Skeletal muscle satellite cell (primary cell): ENCODE measurements around the gene ARHGEF16.

Experiments used
- H3K27me3 ChIP-seq: 2 replicates; pipeline ENCODE4 v1.7.0; 2013; ENCODE audit warnings: low read length; ENCODE audit not compliant: control insufficient read depth, insufficient read depth
- H3K36me3 ChIP-seq: 2 replicates; pipeline ENCODE4 v1.7.0; 2013; ENCODE audit warnings: mild to moderate bottlenecking, control low read depth, low read length; ENCODE audit not compliant: insufficient read depth
- H3K4me1 ChIP-seq: 2 replicates; pipeline ENCODE4 v1.7.0; 2013; ENCODE audit warnings: low read length; ENCODE audit not compliant: control insufficient read depth, insufficient read depth
- H3K4me2 ChIP-seq: 2 replicates; pipeline ENCODE4 v1.7.0; 2013; ENCODE audit warnings: mild to moderate bottlenecking, low read length
- H3K4me3 ChIP-seq: 2 replicates; pipeline ENCODE4 v1.7.0; 2013; ENCODE audit warnings: low read length
- H3K9ac ChIP-seq: 2 replicates; pipeline ENCODE4 v1.7.0; 2013; ENCODE audit warnings: mild to moderate bottlenecking, low read depth, low read length, moderate library complexity
- H3K9me3 ChIP-seq: replicated peaks from 2 replicates; pipeline ENCODE4 v1.7.0; 2013; ENCODE audit warnings: mild to moderate bottlenecking, control low read depth, low read length

The ARHGEF16 gene

DNA sequence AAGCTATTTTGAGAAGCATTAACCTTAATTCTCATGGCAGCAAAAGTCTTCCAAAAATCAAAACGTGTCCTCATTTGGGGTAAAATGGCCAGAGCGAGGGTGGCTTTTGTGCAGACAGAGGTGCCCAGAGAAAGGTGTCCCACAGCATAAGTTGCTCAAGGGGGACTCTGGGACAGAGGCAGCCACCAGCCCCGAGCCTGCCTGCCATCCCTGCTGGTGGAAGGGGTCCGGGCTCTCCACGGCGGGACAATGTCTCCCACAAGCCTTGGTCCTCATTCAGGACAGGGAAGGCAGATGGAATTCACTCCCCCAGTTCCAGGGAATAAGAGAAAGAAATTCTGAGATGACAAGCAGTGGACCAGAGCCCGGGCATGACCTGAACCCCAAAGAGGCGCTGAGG is 12.6 kb upstream of the ARHGEF16 start:
- peaks cover 47% of the 10 kb centered on the region for H3K27me3 ChIP-seq
- H3K36me3 ChIP-seq: no peaks in the 10 kb centered on the region
- H3K4me3 ChIP-seq: no peak overlapping the region
- H3K4me2 ChIP-seq: no peak overlapping the region
- no peak overlapping the region for H3K9ac ChIP-seq
- H3K4me1 ChIP-seq: no peaks in the 10 kb centered on the region
- H3K9me3 ChIP-seq: no peaks in the 10 kb centered on the region

DNA sequence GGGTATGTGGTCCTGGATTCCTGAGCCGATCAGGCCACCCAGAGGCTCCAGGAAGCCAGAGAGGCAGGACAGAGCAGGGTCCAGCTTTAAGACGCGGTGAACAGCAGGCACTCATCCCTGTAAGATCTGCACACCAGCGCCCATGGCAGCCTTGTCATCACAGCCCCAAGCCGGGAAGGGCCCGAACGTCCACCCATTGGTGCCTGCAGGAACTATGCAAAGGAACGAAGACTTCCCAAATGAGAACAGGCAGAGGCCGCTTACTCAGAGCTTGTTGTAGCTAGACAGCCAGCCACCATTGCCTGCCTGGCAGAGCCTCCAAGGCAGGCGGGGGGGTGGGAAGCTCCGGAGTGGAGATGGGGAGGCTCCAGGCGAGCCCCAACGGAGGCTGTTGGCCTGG is 12.1 kb upstream of the ARHGEF16 start:
- no peak overlapping the region for H3K9ac ChIP-seq
- H3K36me3 ChIP-seq: no peaks in the 10 kb centered on the region
- H3K4me3 ChIP-seq: no peak overlapping the region

DNA sequence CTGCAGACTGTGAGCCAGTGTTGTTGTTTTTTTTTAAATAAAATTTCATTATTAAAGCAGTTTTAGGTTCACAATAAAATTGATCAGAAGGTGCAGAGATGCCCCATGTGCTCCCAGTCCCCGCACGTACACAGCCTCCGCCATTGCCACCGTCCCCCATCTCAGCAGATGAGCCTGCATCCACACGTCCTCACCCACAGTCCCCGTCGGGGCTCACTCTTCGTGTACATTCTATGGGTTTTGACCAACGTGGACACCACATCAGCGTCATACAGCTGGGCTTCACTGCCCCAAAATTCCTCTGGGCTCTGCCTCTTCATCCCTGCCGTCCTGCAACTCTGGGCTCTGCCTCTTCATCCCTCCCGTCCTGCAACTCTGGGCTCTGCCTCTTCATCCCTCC is 11.6 kb upstream of the ARHGEF16 start:
- Histone ChIP-seq H3K4me2 (no peak overlapping the region), H3K27me3 (peaks cover 48% of the 10 kb centered on the region)

More for the DNA sequence above, 12.1 kb upstream of the ARHGEF16 start:
- H3K4me2 ChIP-seq: no peak overlapping the region
- no peaks in the 10 kb centered on the region for H3K4me1 ChIP-seq
- no peaks in the 10 kb centered on the region for H3K9me3 ChIP-seq
- H3K27me3 ChIP-seq: peaks cover 44% of the 10 kb centered on the region

DNA sequence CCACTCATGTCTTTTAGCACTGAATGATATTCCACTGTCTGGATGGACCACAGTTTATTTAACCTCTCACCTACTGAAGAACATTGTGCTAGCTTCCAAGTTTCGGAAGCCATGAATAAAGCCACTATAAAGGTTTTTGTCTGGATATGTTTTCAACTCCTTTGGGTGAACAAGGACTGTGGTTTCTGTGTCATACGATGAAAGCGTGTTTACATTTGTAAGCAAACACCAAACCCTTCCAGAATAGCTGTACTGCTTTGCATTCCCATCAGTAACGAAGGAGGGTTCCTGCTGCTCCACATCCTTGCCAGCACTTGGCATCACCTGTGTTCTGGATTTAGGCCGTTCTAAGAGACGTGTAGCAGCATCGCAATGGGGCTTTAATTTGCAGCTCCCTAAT is 10.7 kb upstream of the ARHGEF16 start:
- no peak overlapping the region for H3K4me3 ChIP-seq
- peaks cover 42% of the 10 kb centered on the region for H3K27me3 ChIP-seq

More for the DNA sequence above, 11.6 kb upstream of the ARHGEF16 start:
- no peaks in the 10 kb centered on the region for H3K4me1 ChIP-seq
- no peaks in the 10 kb centered on the region for H3K36me3 ChIP-seq
- no peak overlapping the region for H3K9ac ChIP-seq
- no peak overlapping the region for H3K4me3 ChIP-seq
- H3K9me3 ChIP-seq: no peaks in the 10 kb centered on the region

DNA sequence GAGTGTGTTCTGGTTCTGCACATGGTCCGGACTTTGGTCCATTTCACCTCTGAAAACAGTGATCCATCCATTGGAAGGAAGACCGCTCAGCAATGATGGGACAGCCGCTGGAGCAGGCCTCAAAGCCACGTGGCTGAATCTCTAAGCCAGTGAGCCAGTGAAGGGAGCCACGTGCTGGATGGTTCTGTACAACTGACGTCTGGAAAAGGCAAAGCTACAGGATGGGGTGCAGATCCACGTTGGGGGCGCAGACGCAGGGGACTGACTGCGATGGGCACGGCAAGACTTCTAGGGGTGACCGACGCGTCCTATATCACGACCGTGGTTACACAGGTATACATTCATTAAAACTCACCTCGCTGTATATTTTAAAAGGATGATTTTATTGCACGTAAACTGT is 10.2 kb upstream of the ARHGEF16 start:
- Histone ChIP-seq H3K9me3 (no peaks in the 10 kb centered on the region), H3K4me1 (no peaks in the 10 kb centered on the region), H3K4me3 (no peak overlapping the region), H3K4me2 (no peak overlapping the region), H3K27me3 (peaks cover 41% of the 10 kb centered on the region), H3K9ac (no peak overlapping the region), H3K36me3 (no peaks in the 10 kb centered on the region)

More for the DNA sequence above, 10.7 kb upstream of the ARHGEF16 start:
- Histone ChIP-seq H3K4me2 (no peak overlapping the region), H3K4me1 (no peaks in the 10 kb centered on the region), H3K9me3 (no peaks in the 10 kb centered on the region), H3K36me3 (no peaks in the 10 kb centered on the region), H3K9ac (no peak overlapping the region)

DNA sequence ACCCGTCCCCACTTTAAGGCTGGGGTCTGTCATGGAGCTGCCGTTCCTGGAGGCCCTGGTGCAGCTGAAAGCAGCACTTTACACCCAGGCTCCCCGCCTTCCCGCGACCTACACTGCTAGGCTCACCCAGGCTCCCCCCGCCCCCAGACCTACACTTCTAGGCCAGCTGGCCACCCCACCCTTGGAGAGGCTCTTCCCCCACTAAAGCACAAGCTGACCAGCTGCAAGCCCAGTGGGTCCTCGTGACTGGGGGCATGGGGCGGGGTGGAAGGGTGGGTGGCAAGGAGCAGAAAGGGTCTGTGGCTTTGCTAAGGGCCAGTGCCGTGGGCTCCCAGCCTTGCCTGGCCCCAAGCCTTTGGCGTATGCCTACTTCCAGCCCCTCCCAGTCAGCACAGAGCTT is 9.7 kb upstream of the ARHGEF16 start:
- H3K36me3 ChIP-seq: no peaks in the 10 kb centered on the region
- no peaks in the 10 kb centered on the region for H3K4me1 ChIP-seq
- peaks cover 43% of the 10 kb centered on the region for H3K27me3 ChIP-seq
- H3K4me3 ChIP-seq: no peak overlapping the region
- no peak overlapping the region for H3K9ac ChIP-seq
- no peaks in the 10 kb centered on the region for H3K9me3 ChIP-seq
- H3K4me2 ChIP-seq: no peak overlapping the region

DNA sequence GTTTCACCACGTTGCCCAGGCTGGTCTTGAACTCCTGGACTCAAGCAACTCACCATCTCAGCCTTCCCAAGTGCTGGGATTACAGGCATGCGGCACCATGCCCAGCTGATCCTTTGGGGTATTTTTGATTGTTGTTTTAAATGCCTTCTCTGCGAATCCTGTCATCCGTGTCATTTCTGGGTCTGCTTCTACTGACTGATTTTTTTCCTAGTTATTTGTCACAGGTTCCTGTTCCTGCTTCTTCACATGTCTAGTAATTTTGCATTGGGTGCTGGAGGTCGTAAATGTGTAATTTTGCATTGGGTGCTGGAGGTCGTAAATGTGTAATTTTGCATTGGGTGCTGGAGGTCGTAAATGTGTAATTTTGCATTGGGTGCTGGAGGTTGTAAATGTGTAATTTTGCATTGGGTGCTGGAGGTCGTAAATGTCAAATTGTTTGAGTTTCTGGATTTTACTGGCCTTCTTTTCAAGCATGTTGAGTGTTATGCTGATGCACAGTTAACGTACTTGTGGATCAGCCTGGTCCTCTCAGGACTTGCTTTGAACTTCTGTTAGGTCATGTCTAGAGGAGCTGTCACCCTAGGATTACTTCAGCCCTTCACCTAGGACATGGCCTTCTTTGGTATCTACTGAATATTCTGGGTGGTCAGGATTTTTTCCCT is 4.1 kb upstream of the ARHGEF16 start:
- Histone ChIP-seq H3K4me2 (no peak overlapping the region), H3K4me3 (no peak overlapping the region), H3K27me3 (peaks cover 40% of the 10 kb centered on the region), H3K4me1 (no peaks in the 10 kb centered on the region), H3K9ac (no peak overlapping the region), H3K9me3 (no peaks in the 10 kb centered on the region), H3K36me3 (no peaks in the 10 kb centered on the region)

DNA sequence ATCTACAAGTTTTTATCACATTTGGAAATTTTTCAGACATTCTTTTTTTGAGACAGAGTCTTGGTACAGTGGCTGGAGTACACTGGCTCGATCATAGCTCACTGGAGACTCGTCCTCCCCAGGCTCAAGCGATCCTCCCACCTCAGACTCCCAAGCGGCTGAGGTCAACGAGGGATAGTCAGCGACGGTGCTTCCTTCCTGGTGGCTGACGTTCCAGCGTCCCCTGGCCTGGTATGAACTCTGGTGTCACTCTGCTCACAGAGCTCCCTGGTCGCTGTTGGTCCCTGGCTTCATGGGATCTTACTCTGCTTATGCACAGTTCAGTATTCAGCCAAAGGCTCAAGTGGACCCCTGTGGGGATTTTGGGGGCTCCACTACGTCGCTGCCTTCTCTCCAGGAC is 3.5 kb upstream of the ARHGEF16 start:
- peaks cover 45% of the 10 kb centered on the region for H3K27me3 ChIP-seq

DNA sequence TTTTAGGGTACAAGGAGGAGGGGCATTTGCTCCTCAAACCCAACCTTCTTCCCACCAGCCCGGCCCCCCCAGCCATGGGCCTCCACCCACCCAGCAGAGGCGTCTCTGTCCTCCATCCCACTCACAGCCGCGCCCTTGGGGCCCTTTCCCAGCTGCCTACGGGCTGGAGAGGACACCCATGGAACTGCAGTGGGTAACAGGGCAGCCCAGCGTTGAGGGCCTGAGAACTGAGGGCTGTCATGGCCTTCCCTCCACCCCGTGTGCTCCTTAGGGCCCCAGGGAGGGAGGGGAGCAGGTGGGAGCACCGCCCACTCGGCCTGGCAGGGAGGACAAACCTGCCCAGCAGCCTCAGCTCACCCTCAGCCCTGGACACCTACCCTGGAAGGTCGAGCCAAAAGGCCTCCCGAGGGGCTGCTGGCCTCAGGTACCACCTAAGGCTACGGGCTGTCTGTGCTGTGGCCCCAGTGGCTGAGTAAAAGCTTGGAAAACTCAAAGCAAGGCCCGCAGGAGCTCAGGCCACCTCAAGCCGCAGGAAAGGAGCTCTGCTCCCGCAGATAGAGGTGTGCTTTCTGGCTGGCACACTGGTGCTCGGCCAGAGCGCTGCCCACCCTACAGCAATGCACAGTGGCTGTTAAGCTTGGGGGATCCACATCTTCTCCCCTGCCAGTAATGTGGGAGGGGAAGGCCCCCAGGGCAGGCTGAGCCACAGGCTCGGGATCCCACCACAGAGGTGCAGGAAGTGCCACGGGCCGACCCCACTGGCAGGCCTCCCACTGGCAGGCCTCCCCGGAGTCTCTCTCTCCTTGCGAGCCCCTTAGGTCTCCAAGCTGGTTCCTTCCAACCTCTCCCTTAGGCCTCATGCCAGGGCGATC is 2.2 kb upstream of the ARHGEF16 start:
- H3K27me3 ChIP-seq: peaks cover 56% of the 10 kb centered on the region
- no peaks in the 10 kb centered on the region for H3K4me1 ChIP-seq
- H3K4me2 ChIP-seq: no peak overlapping the region
- no peaks in the 10 kb centered on the region for H3K36me3 ChIP-seq
- H3K9me3 ChIP-seq: no peaks in the 10 kb centered on the region
- no peak overlapping the region for H3K4me3 ChIP-seq
- H3K9ac ChIP-seq: peak overlapping the region; percentile 41

More for the DNA sequence above, 3.5 kb upstream of the ARHGEF16 start:
- Histone ChIP-seq H3K9me3 (no peaks in the 10 kb centered on the region), H3K4me3 (no peak overlapping the region), H3K4me2 (no peak overlapping the region), H3K36me3 (no peaks in the 10 kb centered on the region), H3K9ac (no peak overlapping the region), H3K4me1 (no peaks in the 10 kb centered on the region)

DNA sequence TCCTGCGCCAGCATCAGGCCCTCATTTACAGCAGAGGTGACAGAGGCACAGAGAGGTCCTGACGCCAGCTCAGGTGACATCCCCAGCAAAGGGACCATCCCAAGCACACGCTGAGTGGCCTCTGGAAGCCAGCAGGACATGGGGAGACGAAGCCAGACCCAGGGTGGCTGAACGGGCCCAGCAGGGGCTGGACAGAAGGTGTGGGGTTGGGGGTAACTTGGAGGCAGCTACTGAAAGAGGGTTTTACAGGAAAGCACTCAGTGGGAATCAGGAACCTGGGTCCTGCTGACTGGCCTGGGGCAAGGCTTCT is 1.6 kb upstream of the ARHGEF16 start:
- peak overlapping the region; percentile 41 for H3K9ac ChIP-seq
- H3K4me3 ChIP-seq: no peak overlapping the region
- H3K27me3 ChIP-seq: peaks cover 57% of the 10 kb centered on the region

DNA sequence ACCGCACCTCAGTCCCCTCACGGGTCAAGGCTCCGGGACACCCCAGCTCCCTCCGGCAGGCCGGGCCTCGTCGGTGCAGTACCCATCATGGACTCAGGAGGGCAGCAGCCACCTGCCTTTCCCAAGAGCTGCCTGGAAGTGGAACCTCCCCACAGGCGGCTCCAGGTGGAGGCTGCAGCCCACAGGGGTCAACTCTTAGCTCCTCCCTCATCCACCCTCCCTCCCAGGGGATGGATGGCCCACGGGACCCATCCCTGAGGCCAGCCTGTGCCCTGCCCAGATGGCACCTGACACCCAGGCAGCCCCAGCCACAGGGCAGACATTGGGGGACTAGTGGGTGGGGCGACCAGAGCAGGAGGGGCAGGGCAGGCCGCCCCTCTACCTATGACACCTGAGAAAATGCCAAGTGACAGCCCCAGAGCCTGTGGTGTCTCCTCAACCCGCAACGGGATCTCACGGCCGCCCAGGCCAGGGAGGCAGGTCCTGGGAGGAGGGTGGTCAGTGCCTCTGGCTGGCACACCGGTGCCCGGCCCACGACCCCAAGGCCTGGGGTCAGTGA is 1.2 kb upstream of the ARHGEF16 start:
- no peaks in the 10 kb centered on the region for H3K36me3 ChIP-seq
- peaks cover 60% of the 10 kb centered on the region for H3K27me3 ChIP-seq
- H3K4me2 ChIP-seq: no peak overlapping the region
- H3K9me3 ChIP-seq: no peaks in the 10 kb centered on the region
- H3K9ac ChIP-seq: no peak overlapping the region
- no peak overlapping the region for H3K4me3 ChIP-seq
- no peaks in the 10 kb centered on the region for H3K4me1 ChIP-seq

More for the DNA sequence above, 1.6 kb upstream of the ARHGEF16 start:
- Histone ChIP-seq H3K9me3 (no peaks in the 10 kb centered on the region), H3K36me3 (no peaks in the 10 kb centered on the region), H3K4me1 (no peaks in the 10 kb centered on the region), H3K4me2 (no peak overlapping the region)
